Mammary epithelial cell (primary cell): ENCODE measurements around the gene SLC7A7.

ENCODE experiments used
- CTCF ChIP-seq, 2 donors: IDR thresholded peaks in 1 of 2; conservative IDR thresholded peaks in 1 of 2; 2 replicates each; pipeline ENCODE4 v1.5.1; 2011 to 2012; ENCODE audit warnings: inconsistent platforms in 2 of 2, low read length in 2 of 2, mild to moderate bottlenecking in 2 of 2, control low read depth in 1 of 2, low read depth in 1 of 2; ENCODE audit not compliant: insufficient read depth in 1 of 2; ENCODE audit errors: extremely low read depth in 1 of 2
- EZH2 ChIP-seq: IDR thresholded peaks from 2 replicates; pipeline ENCODE4 v1.6.1; 2012; ENCODE audit warnings: low read length, inconsistent platforms, borderline replicate concordance

GRCh38 chr14:22798528-22798927 is 16.7 kb downstream of the SLC7A7 start:
- TF ChIP-seq CTCF (conservative IDR thresholded peaks at IDR 0.05 in 1 of 2, IDR thresholded peaks at IDR 0.05 in 1 of 2; ENCODE audit: extremely low read depth in 1 of 2, insufficient read depth in 1 of 2, low read depth in 1 of 2, low read length in 2 of 2): no peak
- TF ChIP-seq EZH2: no peak
